ENCODE results near the gene TEX29. TPM values are rescaled to one million over a fixed set of nuclear protein-coding genes. Genes with fewer than 3 reads are reported as not detected.

The TEX29 gene
- total RNA-seq, 1 experiment from 2014 or later = not detected

- in situ Hi-C loops (cut with HindIII; ENCODE audit: low pct_unique_long_range_greater_than_20kb, low sequenced_read_pairs) (no loop called here), intact Hi-C loops (cut with micrococcal nuclease; ENCODE audit: unreplicated experiment) (no loop called here)
- no peak for DNase-seq (ENCODE audit: low read depth, low spot score)
- no peak overlapping the region for H3K27ac ChIP-seq (ENCODE audit: low read length)
- no peaks in the 10 kb centered on the region for H3K4me1 ChIP-seq (ENCODE audit: control insufficient read depth, insufficient read depth, low read length)
- ChIA-PET CTCF (no interaction called here), POLR2A (no interaction called here)
- H3K9me3 ChIP-seq (ENCODE audit: control insufficient read depth, insufficient read depth, low read depth, low read length) = no peaks in the 10 kb centered on the region
- H3K36me3 ChIP-seq (ENCODE audit: control insufficient read depth, insufficient read depth, low read length) = no peaks in the 10 kb centered on the region
- no peak overlapping the region for H3K4me3 ChIP-seq (ENCODE audit: low read depth in 2 of 2, low read length in 2 of 2)
- BruUV-seq (replicated peaks) = no TSS peak
- TF ChIP-seq POLR2AphosphoS5 (IDR thresholded peaks at IDR 0.05; ENCODE audit: low read depth, low read length) (no peak), TCF7L2 (IDR thresholded peaks at IDR 0.05; ENCODE audit: low read depth, low read length) (no peak), REST (IDR thresholded peaks at IDR 0.05; ENCODE audit: insufficient read depth in 1 of 2, low read depth in 2 of 2, low read length in 1 of 2) (no peak), SIN3A (IDR thresholded peaks at IDR 0.05; ENCODE audit: borderline replicate concordance, insufficient read depth, low read depth, low read length) (no peak)
- TF ChIP-seq, protein P1, sequence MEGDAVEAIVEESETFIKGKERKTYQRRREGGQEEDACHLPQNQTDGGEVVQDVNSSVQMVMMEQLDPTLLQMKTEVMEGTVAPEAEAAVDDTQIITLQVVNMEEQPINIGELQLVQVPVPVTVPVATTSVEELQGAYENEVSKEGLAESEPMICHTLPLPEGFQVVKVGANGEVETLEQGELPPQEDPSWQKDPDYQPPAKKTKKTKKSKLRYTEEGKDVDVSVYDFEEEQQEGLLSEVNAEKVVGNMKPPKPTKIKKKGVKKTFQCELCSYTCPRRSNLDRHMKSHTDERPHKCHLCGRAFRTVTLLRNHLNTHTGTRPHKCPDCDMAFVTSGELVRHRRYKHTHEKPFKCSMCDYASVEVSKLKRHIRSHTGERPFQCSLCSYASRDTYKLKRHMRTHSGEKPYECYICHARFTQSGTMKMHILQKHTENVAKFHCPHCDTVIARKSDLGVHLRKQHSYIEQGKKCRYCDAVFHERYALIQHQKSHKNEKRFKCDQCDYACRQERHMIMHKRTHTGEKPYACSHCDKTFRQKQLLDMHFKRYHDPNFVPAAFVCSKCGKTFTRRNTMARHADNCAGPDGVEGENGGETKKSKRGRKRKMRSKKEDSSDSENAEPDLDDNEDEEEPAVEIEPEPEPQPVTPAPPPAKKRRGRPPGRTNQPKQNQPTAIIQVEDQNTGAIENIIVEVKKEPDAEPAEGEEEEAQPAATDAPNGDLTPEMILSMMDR (IDR thresholded peaks at IDR 0.05) = no peak
- no peak for ATAC-seq
- H3K27me3 ChIP-seq (ENCODE audit: control insufficient read depth, insufficient read depth, low read length) = no peaks in the 10 kb centered on the region
These were observed 6.5 kb upstream of the TEX29 start for GRCh38 chr13:111313911-111314425.

- Histone ChIP-seq H3K27me3 (ENCODE audit: control insufficient read depth, insufficient read depth, low read length) (no peaks in the 10 kb centered on the region), H3K4me1 (ENCODE audit: control insufficient read depth, insufficient read depth, low read length) (no peaks in the 10 kb centered on the region), H3K9me3 (ENCODE audit: control insufficient read depth, insufficient read depth, low read depth, low read length) (no peaks in the 10 kb centered on the region), H3K36me3 (ENCODE audit: control insufficient read depth, insufficient read depth, low read length) (no peaks in the 10 kb centered on the region), H3K27ac (ENCODE audit: low read length) (no peak overlapping the region), H3K4me3 (ENCODE audit: low read depth in 2 of 2, low read length in 2 of 2) (no peak overlapping the region)
- DNase-seq (ENCODE audit: low read depth, low spot score) = no peak
- CTCF ChIA-PET = no interaction called here
- TF ChIP-seq POLR2AphosphoS5 (IDR thresholded peaks at IDR 0.05; ENCODE audit: low read depth, low read length) (no peak), TCF7L2 (IDR thresholded peaks at IDR 0.05; ENCODE audit: low read depth, low read length) (no peak)
- ATAC-seq = no peak
- intact Hi-C loops (cut with micrococcal nuclease; ENCODE audit: unreplicated experiment) = no loop called here
- in situ Hi-C loops (cut with HindIII; ENCODE audit: low pct_unique_long_range_greater_than_20kb, low sequenced_read_pairs) = no loop called here
- BruUV-seq (replicated peaks) = no TSS peak
- POLR2A ChIA-PET = no interaction called here
These were observed 5.6 kb upstream of the TEX29 start for GRCh38 chr13:111314852-111315251.

- DNase-seq (ENCODE audit: low read depth, low spot score) (no peak), ATAC-seq (no peak)
- Histone ChIP-seq H3K9me3 (ENCODE audit: control insufficient read depth, insufficient read depth, low read depth, low read length) (no peaks in the 10 kb centered on the region), H3K36me3 (ENCODE audit: control insufficient read depth, insufficient read depth, low read length) (no peaks in the 10 kb centered on the region), H3K27me3 (ENCODE audit: control insufficient read depth, insufficient read depth, low read length) (no peaks in the 10 kb centered on the region), H3K4me3 (ENCODE audit: low read depth in 2 of 2, low read length in 2 of 2) (no peak overlapping the region), H3K4me1 (ENCODE audit: control insufficient read depth, insufficient read depth, low read length) (no peaks in the 10 kb centered on the region), H3K27ac (ENCODE audit: low read length) (no peak overlapping the region)
- intact Hi-C loops (cut with micrococcal nuclease; ENCODE audit: unreplicated experiment) = no loop called here
- in situ Hi-C loops (cut with HindIII; ENCODE audit: low pct_unique_long_range_greater_than_20kb, low sequenced_read_pairs) = no loop called here
- ChIA-PET CTCF (no interaction called here), POLR2A (no interaction called here)
- TF ChIP-seq, protein P1 (IDR thresholded peaks at IDR 0.05) = no peak
- no peak for TF ChIP-seq POLR2AphosphoS5 (IDR thresholded peaks at IDR 0.05; ENCODE audit: low read depth, low read length)
- TF ChIP-seq REST (IDR thresholded peaks at IDR 0.05; ENCODE audit: insufficient read depth in 1 of 2, low read depth in 2 of 2, low read length in 1 of 2) = no peak
- TF ChIP-seq SIN3A (IDR thresholded peaks at IDR 0.05; ENCODE audit: borderline replicate concordance, insufficient read depth, low read depth, low read length) = no peak
- TF ChIP-seq TCF7L2 (IDR thresholded peaks at IDR 0.05; ENCODE audit: low read depth, low read length) = no peak
- BruUV-seq (replicated peaks) = no TSS peak
These were observed 5.0 kb upstream of the TEX29 start for GRCh38 chr13:111315347-111315995.
